ENCODE data around the gene SNF8.

SNF8 gene

DNA sequence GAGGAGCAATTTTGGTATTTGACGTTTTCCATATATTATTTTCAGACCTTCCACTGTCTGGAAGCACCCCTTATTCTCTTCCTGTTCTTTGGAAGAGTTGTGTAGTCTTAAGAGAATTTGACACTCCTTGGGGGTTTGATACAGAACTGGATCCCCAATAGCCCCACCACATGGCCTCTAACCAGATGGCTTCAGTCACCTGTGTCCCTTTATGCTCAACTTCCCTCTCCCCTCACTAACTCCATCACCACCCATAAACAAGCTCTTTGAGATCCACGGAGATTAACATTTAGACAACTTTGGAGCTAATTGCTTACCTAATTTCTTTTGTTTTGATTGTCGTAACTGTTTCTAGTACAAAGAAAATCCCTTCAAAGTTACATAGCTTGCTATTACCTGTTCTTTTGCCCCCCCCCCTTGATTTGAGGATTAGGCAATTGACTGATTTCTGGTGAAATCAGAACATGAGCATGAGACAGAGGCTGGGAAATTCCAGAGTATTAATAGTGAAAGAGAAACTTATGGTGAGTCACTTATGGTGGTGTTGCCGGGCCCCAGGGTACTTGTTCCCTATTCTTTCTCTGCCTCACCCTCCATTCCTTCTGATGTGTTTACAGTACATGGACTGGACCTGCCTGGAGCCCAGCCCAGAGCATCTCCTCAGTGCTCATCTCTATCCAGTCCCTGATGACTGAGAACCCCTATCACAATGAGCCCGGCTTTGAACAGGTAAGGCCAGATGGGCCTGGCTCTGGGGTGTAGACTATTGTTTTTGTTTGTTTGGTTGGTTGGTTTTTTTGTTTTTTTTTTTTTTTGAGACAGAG lies 29.0 kb downstream of the SNF8 start:
- no peak overlapping the region for H3K4me3 ChIP-seq (ENCODE audit: control insufficient read depth, low read depth, low read length)
- DNase-seq (ENCODE audit: low read depth) = peak; percentile 90
- TF ChIP-seq, protein P1, sequence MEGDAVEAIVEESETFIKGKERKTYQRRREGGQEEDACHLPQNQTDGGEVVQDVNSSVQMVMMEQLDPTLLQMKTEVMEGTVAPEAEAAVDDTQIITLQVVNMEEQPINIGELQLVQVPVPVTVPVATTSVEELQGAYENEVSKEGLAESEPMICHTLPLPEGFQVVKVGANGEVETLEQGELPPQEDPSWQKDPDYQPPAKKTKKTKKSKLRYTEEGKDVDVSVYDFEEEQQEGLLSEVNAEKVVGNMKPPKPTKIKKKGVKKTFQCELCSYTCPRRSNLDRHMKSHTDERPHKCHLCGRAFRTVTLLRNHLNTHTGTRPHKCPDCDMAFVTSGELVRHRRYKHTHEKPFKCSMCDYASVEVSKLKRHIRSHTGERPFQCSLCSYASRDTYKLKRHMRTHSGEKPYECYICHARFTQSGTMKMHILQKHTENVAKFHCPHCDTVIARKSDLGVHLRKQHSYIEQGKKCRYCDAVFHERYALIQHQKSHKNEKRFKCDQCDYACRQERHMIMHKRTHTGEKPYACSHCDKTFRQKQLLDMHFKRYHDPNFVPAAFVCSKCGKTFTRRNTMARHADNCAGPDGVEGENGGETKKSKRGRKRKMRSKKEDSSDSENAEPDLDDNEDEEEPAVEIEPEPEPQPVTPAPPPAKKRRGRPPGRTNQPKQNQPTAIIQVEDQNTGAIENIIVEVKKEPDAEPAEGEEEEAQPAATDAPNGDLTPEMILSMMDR (conservative IDR thresholded peaks at IDR 0.05; ENCODE audit: control insufficient read depth, insufficient read depth, low read depth, low read length) = no peak

DNA sequence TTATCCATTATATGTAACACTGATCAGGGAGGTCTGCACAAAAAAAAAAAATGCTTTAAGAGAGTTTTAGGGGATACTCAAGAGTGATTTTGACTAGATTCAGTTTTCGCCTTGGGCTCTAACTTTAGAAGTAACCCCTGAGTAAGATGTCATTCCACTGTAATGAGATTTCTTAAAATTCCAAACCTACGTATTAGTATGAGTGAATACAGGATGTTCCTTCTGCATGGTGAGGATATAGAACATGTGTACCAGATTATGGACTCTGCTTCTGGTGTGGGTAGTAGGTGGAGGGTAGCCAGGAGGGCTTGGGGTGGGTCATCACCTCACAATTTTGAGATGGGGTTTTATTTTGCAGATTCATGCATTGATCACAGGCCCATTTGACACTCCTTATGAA lies 32.2 kb downstream of the SNF8 start:
- peak; percentile 64 for DNase-seq (ENCODE audit: low read depth)
- no peak overlapping the region for H3K4me3 ChIP-seq (ENCODE audit: control insufficient read depth, low read depth, low read length)
- TF ChIP-seq, protein P1 (conservative IDR thresholded peaks at IDR 0.05; ENCODE audit: control insufficient read depth, insufficient read depth, low read depth, low read length) = no peak

DNA sequence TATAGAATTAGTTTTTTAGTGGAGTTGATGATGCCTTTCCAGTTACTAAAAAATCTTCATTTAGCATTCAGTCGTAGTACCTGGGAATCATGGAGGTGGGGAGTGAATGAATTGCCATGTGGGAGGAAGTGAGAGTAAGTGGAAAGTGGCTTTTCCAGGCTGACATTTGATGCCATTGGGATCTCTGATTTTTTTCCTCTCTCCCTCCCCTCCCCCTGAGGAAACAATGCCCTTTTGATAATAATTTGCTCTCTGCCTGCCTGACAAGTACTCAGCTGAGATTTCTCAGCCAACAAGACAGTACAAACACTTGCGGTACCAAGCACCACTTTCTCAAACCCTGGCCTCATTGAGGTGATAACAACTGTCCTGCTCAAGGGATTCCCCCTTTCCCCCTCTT lies 34.3 kb downstream of the SNF8 start:
- H3K4me3 ChIP-seq (ENCODE audit: control insufficient read depth, low read depth, low read length) = peak overlapping the region; percentile 84
- no peak for DNase-seq (ENCODE audit: low read depth)
- TF ChIP-seq, protein P1 (conservative IDR thresholded peaks at IDR 0.05; ENCODE audit: control insufficient read depth, insufficient read depth, low read depth, low read length) = no peak

DNA sequence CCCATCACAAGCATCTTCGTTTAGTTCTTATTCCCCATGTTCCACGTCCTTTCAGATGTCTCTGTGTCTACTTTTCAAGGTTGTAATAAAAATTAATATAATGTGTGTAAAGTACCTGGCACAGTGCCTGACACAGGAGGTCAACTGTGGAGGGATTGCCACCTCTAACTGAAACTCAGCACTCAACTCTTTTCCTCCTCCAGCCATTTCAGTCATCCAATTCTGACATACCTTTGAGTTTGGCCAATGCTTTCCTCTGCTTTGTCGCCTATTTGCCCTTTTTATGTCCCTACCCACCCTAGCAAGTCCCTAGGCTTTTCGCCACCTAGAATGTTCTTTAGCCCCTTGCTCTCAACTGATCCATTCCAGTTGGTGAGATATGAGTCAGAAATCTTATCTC lies 34.9 kb downstream of the SNF8 start:
- TF ChIP-seq, protein P1 (conservative IDR thresholded peaks at IDR 0.05; ENCODE audit: control insufficient read depth, insufficient read depth, low read depth, low read length) = no peak
- peak overlapping the region; percentile 84 for H3K4me3 ChIP-seq (ENCODE audit: control insufficient read depth, low read depth, low read length)
- DNase-seq (ENCODE audit: low read depth) = no peak

DNA sequence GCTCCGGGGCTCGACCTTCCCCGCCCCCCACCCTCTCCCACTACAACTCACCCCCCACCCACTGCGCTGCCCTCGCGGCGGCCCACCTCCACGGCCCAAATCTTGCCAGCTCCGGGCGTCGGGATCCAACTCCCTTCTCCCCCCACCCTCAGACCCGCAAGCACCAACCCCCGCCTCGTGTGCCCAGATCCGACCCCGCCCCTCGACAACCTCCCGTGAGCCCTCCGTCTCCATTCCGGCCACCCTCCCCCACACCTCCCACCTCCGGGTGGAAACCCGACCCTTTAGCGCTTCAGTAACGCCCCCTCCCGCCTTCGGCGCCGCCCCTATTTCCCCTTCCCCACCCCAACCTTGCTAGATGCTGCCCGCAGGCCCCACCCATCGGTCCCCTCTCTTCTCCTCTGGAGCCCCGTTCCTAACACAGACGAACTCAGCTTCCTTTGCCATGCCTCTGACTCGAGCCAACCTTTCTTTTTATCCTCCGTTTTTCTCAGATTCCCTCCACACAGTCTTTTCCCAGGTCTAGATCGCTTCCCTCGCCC lies 35.7 kb downstream of the SNF8 start:
- peak; percentile 79 for DNase-seq (ENCODE audit: low read depth)
- TF ChIP-seq, protein P1 (conservative IDR thresholded peaks at IDR 0.05; ENCODE audit: control insufficient read depth, insufficient read depth, low read depth, low read length) = no peak
- H3K4me3 ChIP-seq (ENCODE audit: control insufficient read depth, low read depth, low read length) = peak overlapping the region; percentile 84

DNA sequence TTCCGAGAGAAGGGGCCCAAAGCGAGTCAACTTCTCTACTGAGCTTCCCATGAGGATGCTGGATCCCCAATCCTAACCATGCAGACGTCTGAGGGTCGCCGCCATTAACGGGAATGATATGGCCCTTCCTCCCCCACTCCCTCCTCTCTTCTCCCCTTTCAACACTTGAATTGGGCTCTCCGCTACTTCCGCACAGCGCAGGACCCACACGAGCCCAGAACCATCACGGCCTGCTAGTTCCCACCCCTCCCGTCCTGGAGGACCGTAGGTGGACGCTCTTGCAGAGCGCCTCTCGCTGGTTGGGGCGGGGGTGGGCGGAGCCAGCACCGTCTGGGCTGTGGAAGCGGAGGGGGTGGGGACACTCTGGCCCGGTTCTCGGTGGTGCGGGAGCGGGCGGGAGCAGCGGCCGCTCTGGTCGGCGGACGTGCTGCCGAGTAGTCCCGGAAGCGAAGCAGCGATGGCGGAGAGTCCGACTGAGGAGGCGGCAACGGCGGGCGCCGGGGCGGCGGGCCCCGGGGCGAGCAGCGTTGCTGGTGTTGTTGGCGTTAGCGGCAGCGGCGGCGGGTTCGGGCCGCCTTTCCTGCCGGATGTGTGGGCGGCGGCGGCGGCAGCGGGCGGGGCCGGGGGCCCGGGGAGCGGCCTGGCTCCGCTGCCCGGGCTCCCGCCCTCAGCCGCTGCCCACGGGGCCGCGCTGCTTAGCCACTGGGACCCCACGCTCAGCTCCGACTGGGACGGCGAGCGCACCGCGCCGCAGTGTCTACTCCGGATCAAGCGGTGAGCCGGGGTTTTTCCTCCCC lies 36.4 kb downstream of the SNF8 start, which contains the start of gene UBE2Z:
TSS of gene UBE2Z (plus strand) at position 361 of the 797 bp plus-strand sequence. CDS start at position 458, 97 bp downstream.
- TF ChIP-seq, protein P1 (conservative IDR thresholded peaks at IDR 0.05; ENCODE audit: control insufficient read depth, insufficient read depth, low read depth, low read length) = no peak
- DNase-seq (ENCODE audit: low read depth) = peak; percentile 94
- peak within 1 kb of the TSS; percentile 84 for H3K4me3 ChIP-seq (ENCODE audit: control insufficient read depth, low read depth, low read length)

Measured in fibroblast of mammary gland (primary cell).